HG02884 (cell line): Measurements from ENCODE around the gene QSOX2.

ENCODE experiments used
- ATAC-seq: cut with Tn5 transposase; IDR thresholded peaks from one replicate; pipeline ENCODE4 v1.9.1; 2021; ENCODE audit warnings: mild to moderate bottlenecking, moderate library complexity; ENCODE audit not compliant: unreplicated experiment

The QSOX2 gene

DNA sequence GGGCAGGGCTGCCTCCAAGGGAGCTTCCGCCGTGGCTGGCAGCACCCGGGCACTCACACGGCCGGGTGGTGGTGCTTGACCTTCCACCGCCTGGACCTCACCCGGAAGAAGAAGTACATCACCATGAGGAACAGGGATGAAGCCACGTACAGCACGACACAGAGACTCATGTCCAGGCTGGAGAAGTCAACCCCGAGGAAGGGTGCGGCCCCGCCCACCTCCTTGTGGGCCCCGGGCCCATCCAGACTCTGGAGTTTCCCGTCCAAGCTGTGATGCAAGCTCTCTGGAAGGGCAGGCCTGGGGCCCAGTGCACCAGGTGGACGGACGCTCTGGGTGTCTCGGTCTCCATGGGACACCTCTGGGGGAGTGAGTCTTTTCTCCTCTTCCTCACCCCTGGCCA is 36.9 kb downstream of the QSOX2 start:
- ATAC-seq = no peak

DNA sequence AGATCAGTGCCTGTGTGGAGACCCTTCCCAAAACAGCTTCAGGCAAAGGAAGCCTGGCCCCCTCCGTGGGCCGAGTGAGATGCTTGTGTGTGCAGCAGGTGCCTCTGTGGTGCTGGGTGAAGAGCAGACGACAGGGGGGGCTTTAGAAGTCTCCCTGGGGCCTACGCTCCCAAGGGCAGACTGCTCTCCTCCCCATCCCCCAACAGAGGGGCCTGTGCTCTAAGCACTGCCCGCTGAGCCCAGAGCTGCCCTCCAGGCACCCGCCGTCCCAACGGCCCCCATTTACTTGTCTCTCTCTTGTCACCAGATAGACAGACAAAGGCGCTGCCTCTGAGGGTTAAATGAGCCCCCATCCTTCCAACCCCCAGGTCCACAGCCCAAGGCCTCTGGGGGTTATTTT is 38.0 kb downstream of the QSOX2 start:
- ATAC-seq = no peak

DNA sequence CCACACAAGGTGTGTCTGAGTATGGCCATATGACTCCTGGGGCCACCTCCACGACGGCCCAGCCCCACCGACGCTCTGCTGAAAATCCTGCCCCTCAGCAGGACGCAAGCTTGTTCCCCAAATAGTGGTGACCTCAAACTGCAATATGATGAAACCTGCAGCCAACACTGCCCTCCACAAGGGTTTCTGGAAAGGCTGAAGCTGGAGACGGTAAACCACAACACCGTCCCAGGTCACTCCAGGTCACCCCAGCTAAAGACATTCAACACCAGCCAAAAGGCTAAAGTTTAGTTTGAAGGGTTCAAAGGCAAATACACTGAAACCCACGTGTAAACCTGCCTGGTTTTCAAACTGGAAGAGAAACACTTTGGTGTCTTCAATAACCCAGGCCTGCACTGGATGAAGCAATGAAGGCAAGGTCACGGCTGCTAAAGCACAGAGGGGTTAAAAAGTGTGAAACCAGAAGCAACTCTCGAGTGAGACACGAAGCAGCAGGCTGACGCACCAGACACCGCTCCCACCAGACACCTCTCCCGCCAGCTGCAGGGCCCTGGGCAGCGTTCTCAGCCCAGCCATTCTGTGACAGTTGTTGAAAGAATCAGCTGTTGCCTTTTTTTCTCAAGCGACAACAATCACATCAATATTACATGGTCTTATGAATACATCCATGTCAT is 38.9 kb downstream of the QSOX2 start:
- no peak for ATAC-seq

DNA sequence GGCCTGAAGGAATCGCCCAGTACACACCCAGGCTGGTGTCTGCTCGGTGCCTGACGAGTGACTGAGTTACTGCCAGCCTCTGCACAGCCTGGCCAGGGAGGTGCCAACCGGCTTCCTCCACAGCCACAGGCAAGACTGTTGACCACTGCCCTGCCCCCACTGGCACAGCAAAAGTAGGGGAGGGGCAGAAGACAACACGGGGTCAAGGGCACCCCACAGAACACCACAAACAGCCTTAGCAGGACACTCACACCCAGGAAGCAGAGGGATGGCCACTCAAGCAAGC is 40.0 kb downstream of the QSOX2 start:
- ATAC-seq = no peak

DNA sequence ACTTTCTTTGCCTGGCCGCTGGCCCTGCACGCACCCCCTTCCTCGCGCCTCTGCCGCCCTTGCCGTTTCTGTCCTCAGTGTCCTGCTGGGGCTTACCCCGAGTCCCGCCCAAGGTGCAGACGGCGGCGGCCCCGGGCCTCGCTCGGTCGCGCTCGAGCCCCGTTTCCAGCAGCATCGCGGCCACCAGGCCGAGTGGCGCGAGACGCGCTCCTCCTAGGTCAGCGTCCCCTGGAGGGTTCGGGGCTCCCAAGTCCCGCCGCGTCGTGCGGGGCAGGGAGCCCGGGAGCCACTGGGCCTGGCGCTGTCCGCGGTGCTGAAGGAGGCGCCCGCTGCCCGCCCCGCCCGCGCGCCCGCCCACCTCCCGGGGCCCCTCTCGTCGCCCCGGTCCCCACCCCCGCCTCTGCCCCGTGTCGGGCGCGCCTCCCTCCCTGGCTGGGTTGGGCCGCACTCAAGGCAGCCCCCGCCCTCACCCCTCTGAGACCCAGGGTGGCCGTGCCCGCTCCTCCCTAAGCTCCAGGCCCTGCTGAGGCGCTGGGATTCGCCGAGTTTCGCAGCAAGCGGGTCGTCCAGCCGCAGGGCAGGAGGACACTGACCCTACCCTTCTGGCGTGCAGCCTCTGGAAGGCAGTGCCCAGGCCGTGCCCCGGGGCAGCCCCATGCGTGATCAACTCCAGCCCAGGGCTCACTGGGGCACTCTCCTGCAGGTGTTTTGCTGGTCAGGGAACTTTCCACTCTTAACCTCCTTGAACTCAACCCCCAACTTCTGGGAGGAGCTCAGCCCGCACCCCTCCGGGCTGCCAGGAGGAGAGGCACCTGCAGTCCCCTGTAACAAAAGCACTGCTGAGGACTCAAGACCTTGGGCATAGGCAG is 40.5 kb downstream of the QSOX2 start, which contains the start of gene LHX3:
TSS of gene LHX3 (minus strand) at position 291 of the 869 bp plus-strand sequence. CDS start at position 175, 116 bp downstream.
- no peak for ATAC-seq

DNA sequence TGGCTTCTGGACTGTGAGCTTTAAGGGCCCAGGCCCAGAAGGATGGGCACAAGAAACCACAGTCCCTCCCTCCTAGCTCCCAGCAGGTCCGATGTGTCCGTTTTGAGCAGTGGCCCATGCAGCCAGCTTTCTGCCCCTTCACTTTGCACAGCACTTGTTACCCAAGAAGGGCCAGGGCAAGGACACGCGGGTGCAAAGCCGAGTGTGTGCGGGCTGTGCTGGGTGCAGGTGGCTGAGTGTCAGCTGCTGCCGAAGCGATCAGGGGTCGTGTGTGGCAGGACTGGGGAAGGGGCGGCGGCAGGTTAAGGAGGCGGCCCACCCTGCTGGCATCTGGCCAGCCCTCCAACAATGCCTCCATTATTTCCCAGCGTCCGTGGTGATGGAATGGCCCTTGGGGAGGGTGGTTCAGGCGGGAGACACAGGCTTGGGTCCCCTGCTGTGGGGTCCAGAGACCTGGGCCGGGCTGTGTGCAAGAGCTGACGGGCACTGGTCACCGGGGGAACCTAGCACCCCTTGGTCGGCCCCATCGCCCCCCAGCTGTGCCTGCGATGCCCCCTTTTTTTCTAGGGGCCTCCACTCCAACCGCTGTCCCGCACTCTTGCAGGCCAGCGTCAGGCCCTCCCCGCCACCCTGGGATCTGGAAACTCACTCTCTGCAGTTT is 41.3 kb downstream of the QSOX2 start:
- no peak for ATAC-seq

DNA sequence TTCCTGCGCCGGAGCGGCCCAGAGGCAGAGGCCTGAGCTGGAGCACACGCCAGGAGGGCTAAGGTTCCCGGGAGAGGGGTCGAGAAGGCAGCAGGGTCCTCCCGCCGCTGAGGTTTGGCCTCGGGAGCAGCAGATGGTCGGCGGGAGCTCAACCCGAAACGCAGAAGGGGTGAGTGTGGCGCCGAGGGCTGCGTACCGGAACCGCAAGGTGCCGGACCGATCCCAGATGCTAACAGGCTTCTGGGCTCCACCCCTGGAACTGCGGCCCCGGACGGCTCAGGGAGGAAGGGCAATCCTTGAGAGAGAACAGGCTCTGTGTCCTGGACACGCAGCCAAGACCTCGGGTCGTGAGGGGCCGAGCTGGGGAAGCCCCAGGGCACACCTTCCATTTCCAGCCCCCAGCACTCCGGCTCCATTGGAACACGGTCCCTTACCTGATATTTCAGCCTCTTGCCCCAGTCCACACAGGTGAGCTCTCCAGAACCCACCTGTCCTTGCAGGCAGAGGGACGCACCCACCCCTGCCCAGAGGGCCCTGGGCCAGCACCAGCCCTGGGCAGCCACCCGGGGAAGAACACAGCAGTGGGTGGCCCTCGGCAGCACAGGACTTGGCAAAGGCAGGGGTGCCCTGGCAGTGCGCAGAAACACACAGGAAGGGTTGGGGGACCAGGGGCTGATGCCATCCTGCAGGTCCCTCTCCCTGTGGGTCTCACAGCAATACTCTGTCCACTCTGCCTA is 42.0 kb downstream of the QSOX2 start:
- no peak for ATAC-seq

DNA sequence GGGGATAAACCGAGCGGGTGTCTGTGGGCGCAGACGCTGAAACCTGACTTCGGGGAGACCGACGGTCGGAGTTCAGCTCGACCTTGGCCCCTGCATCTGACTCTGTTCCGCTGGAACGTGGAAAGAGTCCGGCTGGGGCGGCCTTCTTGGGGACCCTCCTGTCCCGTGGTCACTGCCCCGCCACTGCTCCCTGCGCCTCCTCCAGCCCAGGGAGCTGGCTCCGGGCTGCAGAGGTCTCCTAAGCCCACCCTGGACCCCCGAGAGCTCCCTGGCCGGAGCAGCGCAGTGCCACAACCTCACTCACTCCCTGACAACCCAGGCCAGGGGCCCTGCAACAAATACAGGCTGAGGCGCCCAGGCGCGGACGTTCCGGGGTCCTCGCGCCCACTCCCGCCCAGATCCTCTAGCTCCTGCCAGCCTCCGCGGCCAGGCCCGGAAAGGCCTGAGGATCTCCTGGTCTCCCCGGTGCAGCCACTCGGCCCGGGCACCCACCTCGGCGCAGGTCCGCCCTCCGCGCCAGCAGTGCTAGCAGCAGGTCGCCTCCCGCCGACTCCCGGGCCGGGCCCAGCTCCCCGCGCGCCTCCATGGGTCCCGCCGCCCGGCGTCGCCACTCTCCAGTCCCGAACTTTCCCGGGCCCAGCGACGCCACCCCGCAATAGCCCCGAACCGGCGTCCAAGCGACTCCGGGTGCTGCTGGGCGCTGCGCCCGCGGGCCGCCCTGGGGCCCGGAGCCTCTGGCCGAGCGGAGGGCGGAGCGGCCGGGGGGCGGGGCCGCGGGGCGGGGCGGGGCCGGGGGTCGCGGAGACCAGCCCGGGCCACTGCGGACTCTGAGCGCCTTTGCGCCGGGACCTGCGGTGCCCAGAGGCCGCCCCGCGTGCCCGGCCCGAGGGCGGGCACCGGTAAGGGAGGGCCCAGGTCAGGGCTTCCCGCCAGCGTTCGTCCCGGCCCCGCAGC is 42.9 kb downstream of the QSOX2 start:
- no peak for ATAC-seq

DNA sequence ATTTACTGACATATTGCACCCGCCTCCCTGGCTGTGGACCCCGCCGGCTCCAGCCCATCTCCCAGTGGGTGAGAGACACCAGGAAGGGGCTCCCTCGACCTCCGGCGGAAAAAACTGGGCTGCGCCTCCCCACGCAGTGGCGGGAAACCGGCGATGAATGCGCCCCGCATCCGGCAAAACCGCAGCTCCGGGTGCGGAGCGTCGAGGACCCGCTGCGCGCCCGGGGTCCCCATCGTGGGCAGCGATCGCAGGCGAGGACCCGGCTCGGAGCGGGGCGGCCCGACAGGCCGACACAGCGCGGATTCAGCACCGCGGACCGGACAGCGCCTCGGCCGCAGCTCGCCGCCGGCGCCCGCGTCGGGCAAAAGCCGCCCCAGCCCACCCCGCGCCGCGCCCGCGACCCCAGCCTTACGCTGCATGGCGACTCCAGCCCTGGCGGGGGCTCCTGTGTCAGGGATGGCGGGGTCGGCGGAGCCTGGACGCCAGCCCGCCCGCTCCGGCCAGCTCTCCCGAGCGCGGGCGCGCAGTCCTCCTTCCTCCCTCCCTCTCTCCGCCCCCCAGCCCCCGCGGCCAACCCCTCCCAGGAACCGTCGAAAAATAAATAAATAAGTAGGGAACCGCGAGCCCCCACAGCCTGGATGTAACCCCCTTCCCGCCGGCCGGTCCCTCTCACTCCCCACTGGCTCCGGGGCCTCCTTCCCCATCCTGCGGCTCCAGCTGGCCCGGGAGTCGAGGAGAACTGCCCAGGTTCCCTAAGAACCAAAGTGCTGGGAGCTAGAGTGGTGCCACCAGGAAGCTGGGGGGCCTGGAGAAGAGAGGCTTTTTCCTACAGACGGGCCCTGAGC is 43.8 kb downstream of the QSOX2 start:
- ATAC-seq = no peak

DNA sequence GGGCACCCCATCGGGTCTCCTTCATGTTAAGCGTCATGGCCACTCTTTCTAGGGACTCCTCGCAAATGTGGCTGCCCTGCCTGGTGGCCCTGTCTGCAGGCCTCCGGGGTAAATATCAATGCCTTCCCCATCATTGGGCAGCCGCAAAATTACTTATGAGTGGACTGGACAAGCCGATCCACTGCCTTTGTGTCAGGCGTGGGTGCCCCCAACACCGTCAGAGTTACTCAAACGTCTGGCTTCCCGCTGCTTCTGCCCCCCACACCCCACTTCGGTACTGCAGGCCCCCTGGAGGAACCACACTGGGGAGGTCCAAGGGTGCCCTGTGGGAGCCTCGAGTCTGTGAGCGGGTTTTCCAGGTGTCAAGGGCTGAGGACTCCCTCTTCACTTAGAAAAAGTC is 44.4 kb downstream of the QSOX2 start:
- ATAC-seq = no peak

DNA sequence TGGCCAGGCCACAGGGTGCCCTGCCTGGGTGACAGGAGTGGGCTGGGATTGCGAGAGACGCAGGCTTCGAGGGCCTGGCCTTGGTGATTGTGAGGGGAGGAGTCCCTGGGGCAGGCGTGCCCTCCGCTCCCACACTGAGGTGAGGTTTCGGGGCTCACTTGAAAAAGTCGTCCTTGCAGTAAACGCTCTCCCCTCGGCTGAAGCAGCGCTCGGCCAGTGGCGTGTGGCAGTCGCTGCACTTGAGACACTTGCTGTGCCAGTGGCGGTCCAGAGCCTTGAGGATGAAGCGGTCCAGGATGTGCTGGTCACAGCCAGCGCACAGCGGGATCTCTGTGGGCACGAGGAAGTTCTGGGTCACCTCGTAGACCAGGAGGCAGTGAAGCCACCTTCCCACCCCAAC is 45.2 kb downstream of the QSOX2 start:
- ATAC-seq = no peak

DNA sequence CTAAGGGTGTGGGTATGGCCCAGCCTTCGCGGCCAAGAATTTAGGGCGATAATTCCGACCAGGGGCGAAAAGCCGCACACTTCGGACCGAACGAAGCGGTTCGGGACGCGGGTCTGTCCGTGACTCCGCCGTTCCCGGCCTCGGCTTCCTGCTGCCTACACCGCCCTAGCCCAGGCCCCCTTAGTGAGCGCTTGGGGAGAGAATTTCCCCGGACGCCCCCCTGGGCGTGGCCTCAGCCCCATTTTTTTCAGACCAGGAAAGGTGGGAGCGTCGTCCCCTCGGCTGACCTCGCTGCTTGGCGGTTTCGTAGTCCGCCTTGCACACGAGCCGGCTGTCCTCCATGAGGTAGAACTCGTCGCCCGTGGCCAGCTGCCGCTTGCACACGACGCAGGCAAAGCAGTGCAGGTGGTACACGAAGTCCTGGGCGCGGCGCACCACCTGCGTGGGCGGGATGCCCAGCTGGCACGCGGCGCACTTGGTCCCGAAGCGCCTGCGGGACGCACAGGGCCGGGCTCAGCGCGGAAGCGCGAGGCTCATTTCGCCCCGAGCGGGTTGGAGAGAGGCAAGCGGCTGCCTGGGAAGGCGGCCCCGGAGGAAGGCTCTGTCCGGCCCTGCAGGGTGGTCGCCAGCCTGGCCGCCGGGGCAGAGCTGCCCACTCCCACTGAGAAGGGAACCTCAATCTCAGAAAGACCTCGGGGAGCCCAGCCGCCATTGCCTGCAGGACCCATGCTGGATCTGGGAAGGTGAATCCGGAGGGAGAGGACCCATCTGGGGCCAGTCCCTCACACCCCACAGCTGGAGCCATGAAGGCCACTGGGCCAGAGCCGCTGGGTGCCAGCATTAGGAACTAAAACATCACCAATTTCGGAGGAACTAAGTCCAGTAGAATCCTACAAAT is 46.0 kb downstream of the QSOX2 start:
- no peak for ATAC-seq

DNA sequence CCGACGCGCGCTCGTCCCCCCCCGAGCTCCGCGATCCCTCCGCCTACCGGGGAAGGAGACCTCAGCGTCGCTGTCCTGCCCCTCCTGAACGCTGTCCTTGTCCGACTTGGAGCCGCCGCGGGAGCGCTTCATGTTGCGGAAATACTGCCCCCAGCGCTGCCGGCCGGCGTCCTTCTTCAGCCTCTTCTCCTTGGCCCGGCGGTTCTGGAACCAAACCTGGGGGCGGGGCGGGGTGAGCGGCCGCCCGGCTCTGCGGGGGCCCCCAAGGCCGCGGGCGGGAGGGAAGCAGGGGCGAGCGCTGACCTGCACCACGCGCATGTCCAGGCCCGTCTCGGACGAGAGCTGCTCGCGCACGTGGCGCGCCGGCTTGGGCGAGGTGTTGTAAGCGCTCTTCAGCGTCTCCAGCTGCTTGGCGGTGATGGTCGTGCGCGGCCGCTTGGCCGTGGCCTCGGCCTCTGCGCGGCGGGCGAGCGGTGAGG is 47.0 kb downstream of the QSOX2 start:
- no peak for ATAC-seq

DNA sequence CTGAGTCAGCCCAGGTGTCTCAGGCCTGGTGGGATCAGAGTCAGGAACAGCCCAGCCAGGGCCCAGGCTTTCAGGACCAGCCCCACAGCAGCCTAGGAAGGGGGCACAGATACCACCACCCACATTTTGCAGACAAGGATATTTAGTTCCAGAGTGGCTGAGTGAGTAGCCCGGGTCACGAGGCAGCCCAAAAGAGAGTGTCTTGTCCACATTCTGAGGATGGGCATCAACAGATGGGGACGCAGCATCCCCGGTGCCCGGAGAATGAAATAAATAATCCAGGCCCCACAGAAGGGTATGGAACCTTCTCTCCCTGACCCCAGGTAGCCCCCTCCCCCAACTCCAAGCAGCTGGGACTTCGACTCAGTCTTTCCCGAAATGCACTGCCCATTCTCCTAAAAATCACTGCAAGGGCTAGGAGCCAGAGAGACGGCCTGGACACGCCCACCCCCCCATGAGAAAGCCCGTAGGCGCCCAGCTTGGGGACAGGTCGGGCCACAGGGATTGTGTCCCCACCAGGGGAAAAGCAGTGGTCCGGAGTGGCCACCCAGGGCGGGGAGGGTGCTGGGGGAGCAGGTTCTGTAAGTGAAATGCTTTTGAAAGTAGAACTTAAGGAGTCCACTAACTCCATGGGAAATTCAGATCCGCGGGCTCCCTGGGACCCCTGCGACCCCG is 47.5 kb downstream of the QSOX2 start:
- ATAC-seq = no peak

DNA sequence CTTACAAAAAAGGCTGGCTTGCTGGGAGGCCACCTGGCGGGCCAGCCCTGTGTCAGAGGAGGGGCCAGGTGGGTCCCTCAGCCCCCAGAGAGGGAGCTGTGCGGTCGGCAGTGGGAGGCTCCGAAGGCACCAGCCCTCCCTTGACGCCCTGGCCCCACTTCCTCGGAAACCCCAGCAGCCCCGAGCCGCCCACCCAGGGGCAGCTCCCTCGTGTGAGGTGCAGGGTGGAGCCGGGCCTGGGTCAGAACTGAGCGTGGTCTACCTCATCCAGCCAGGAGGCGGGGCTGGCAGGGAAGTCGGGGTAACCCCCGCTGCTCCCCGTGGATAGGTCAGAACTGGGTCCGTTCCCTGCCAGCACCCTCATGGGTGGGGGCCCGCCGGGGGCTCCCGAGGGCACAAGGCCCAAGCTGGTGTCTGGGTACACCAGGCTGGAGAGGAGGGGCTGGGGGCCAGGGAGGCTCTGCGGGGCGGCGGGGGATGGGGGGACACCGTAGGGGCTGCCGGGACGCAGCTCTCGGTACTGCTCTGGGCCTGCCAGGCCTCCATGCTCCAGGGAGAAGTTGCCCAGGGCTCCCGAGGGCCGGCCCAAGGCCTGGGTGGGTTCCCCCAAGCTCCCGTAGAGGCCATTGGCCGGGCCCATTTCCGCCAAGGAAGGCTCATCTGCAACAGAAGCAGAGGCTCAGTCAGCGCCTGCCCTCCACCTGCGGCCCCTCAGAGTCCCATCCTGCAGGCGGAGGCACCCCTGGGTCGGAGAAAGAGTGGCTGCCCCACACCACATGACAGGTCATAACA is 48.3 kb downstream of the QSOX2 start:
- ATAC-seq = no peak

DNA sequence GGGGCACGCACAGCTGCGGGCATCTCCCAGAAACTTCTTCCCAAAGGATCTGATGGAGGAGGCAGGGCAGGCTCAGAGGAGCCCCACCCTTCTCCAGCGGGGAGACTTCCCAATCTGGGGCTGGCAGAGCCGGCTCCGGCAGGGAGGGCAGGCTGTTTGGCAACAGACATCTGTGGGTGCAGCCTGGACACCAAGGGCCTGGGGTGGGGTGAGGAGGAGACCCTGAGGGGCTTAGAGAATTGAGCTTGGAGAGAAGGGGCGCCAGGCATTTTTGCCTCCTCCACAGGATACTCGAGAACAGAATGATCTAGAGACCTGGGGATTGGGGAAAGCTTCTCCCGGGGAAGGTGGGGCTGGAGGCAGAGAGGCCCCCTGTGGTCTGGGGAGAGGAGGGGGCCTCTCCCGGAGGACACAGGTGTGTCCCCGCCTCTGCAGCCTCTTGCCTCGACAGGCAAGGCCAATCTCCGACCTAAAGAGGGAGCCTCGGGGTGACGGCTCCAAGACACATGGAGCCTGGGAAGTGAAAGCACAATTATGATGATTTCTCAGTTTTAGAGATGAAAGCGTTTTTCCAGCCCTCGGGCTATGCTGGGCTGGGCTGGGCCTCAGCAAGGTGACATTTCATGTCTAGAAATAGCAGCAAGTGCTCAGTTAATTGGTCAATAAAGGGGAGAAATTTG is 49.1 kb downstream of the QSOX2 start:
- ATAC-seq = no peak
